HG03442 (cell line): Measurements from ENCODE around the gene PKD1.
"Not testable (repeated sequence)": the region's sequence is repeated elsewhere in the genome, so short reads cannot be mapped to it uniquely, and the experiment has no call there.

Experiments
- ATAC-seq: cut with Tn5 transposase; IDR thresholded peaks from one replicate; pipeline ENCODE4 v1.9.1; 2021; ENCODE audit warnings: mild to moderate bottlenecking, moderate library complexity; ENCODE audit not compliant: unreplicated experiment

Gene PKD1

DNA sequence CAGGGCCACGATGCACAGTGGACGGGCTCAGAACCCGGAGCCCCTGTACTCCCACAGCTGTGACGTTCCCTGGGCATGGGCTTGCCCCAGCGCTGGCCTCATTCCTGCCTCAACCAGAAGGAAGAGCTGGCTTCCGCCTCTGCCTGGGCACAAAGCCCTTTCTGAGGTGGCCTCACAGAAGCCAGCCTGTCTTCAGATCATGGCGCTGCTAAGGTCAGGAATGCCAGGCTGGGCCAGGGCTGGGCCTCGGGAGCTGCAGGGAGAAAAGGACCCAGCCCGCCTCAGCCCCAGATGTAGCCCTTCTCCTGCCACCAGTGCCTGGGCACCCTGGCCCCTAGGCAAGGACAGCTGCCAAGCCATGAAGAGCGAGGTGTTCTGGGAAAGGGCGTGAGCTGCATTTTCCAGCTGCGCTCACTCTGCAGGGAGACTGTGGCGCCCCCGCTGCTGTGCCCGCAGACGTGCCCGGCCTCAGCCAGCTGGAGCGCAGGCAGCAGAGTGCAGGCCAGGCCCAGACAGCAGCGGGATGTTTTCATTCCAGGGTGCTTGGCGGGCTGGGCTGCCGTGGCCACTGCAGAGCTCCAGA lies 9.4 kb downstream of the PKD1 start:
- not testable (repeated sequence) for ATAC-seq

GRCh38 chr16:2125609-2126008 lies 10.1 kb downstream of the PKD1 start:
- not testable (repeated sequence) for ATAC-seq

DNA sequence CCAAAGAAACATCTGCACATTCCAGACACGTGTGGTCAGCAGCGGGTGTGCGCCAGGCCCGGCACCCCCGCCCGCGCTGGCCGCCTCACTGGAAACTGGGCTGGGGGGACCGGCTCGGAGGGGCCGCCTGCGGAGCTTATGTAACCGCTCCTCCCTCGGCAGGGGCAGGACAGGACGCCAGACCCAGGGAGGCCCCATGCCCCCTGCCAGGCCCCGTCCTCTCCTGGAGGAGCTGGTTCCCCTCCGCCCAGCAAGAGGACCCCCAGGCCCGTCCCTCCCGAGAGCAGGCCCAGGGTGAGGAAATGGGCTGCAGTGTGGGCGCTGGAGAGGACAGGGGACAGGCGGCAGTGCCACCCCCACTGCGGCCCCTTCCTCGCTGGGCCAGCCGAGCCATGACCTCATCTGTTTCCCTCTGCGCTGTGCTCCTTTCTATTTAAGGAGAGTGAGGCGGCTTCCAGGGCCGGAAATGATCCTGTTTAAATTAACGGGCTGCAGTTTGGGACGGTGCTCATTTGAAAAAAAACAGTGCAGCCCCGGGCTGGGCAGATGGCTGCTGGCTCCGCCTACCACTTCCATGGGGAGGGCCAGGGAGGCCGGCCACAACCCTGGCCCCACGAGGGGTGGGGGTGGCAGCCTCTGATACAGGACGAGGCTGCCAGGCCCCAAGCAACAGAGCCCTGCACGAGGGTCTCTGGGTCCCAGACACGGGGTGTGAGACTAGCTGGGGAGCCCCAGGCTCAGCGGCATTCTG lies 10.8 kb downstream of the PKD1 start:
- not testable (repeated sequence) for ATAC-seq

- not testable (repeated sequence) for ATAC-seq
These were observed 11.4 kb downstream of the PKD1 start for GRCh38 chr16:2124377-2124693.

GRCh38 chr16:2123706-2124376 lies 11.9 kb downstream of the PKD1 start:
- ATAC-seq, result not testable (repeated sequence)

DNA sequence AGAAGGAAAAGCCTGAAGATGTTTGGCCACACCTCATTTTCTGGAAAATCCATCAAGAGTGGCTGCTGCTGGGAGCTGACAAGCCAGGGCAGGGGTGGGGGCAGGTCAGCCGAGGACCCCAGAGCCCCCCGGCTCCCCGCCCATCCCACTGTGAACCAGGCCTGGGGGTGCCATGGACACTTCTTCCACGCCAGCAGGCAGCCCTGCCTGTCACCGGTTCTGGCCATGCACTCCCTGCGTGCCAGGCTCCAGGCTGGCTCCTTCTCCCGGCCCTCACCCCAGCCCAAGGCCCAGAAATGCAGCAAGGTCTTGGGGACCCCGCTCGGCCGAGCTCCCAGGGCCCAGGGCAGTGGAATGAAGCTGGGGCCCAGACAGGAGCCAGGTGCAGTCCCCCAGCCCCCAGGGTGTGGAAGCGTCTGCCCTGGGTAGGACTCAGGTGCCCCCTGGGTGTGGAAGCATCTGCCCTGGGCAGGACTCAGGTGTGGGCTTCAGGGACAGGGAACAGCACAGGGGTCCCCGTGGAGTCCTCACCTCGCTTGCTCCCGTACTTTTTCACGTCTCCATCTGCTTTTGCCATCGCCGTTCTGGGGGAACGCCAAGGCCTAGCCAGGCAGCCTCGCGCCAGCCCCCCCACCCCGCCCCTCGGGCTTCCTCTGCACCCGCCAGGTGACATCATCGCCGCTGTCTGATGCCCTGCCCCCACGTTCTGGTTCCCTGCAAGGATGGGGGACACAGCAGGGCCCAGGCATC lies 12.6 kb downstream of the PKD1 start:
- ATAC-seq, result not testable (repeated sequence)

DNA sequence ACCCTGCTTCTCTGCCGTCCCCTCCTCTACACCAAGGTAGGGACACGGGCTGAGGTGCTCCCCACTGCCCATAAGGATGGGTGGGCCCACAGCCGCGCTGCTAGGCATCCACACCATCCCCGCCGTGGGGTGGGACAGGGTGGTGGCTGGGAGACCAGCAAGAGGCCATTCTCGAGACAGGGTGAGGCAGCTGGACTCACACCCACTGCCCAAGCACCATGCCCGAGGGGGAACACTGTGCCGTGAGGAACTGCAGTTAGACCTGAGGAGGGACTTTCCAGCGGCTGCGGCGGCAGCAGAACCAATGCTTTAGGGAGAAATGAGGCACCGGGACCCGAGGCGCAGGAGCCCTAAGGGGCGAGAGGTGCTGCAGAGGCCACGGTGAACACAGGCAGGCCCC lies 13.3 kb downstream of the PKD1 start:
- ATAC-seq, result no peak

GRCh38 chr16:2121853-2122252 lies 13.8 kb downstream of the PKD1 start:
- ATAC-seq, result no peak

GRCh38 chr16:2121325-2121724 lies 14.4 kb downstream of the PKD1 start:
- ATAC-seq, result not testable (repeated sequence)

DNA sequence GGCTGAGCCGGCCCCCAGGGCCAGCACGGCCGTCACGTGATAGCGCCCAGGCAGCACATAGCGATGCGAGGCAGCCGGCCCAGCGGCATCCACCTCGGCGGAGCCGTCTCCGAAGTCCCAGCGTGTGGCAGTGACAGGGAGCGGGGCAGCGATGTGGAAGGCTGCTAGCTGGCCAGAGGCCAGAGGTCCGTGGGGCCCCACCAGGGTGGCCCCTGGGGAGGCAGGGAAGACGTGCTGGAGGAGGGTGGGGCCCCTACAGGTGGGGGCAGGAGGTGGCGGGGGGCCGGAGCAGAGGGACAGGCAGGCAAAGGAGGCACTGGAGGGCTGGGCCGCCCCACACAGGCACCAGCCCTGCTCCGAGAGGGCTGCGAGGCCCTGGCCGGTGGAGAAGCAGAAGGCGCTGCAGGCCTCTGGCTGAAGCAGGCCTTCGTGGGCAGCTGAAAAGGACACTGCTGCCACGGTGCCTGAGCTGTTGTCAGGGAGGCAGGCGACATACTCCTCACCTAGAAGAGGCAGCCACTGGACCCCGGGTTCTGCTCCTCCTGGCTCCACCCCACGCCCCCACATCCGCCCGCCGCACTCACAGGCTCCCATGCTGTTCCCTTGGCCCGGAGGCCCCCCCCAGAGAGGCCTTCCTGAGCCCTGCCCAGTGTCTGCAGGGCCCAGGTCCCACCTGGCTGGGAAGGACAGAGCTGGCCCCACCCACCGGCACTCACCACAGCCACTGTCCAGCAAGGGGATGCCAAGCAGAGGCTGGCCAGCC lies 17.6 kb downstream of the PKD1 start:
- not testable (repeated sequence) for ATAC-seq

DNA sequence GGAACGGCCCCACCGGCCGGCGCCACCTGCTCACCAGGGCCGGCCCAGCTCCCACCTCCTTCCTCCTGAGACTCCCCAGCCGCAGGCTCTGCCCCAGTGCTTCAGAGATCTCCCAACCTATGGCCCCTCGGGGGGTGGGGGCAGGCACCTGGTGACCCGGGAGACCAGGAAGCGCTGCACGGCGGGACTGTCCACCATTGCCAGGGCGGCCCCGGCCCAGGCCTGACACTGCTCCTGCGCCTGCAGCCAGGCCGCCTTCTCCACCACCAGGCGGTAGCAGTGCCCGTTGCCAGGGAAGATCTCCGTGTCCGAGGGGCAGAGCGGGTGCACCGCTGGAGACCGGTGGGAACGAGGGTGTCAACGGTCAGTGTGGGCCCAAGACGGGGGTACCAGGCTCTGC lies 18.4 kb downstream of the PKD1 start:
- ATAC-seq, result not testable (repeated sequence)

DNA sequence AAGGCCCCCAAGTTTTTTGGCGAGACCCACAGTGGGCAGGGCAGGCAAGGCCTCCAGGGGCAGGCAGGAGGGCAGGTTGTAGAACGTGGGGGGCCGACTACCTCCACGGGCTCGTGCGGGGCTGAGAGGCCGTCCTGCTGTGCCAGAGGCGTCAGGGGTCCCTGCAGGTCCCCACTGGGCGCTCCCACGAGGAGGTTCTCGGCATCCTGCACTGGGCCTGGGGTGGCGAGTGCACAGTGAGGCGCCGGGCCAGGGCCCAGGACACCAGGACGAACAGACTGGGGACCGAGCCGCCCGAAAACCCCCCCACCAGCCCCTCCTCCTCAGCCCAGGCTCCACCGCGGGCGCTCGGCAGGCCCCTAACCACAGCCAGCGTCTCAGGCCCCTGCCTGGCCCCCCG lies 19.3 kb downstream of the PKD1 start:
- not testable (repeated sequence) for ATAC-seq

GRCh38 chr16:2115591-2115973 lies 20.1 kb downstream of the PKD1 start:
- ATAC-seq, result no peak

DNA sequence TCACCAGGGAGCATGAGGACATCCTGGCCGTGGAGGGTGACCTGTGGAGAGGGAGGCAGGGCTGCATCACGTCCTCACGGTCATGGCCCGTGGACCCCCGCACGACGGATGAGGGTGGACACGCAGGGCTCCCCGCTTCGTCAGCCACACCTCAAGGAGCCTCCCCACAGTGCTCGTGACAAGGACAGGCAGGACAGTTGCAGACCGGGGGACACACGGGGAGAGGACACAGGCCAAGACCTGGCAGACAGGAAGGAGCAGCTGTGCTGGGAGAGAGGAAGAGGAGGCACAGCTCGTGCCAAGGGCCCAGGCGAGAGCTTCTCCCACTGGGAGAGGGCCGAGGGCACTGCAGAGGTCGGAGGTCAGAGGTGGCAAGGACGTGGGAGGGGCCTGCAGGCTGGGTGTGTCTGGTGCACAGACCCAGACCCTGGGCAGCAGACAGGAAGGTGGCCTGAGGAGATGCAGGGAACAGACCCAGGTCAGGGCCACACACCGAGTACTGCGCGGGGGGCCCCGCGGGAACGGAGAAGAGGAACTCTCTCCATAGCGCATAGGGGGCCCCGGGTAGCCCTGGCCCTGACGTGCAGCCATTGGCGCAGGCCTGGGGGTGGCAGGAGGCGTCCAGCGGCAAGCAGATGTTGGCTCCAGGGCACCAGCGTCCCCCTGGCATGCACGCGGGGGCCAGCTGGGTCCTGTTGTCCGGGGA lies 20.7 kb downstream of the PKD1 start:
- not testable (repeated sequence) for ATAC-seq

DNA sequence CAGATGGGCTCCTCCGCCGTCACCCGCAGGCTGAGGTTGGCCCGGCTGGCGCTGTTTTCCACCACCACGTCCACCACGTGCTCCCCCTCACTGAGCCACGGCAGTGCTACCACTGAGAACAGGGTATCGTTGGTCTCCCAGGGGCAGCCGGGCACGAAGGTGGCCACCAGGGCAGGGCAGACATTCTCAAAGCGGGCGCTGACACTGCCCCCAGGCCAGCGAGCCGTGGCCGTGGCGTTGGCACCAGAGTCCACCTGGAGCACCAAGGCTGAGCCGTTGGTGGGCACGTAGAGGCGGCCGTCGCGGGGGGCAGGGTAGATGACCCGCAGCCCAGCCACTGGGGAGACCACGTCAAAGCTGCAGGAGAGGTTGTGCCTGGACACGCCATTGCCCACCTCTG lies 21.5 kb downstream of the PKD1 start:
- not testable (repeated sequence) for ATAC-seq

GRCh38 chr16:2112539-2113106 lies 23.1 kb downstream of the PKD1 start:
- not testable (repeated sequence) for ATAC-seq

GRCh38 chr16:2111412-2112335 lies 24.0 kb downstream of the PKD1 start:
- ATAC-seq, result not testable (repeated sequence)

GRCh38 chr16:2111009-2111353 lies 24.7 kb downstream of the PKD1 start:
- ATAC-seq, result not testable (repeated sequence)
